Right atrium auricular region (tissue), 2 donors: ENCODE results near the gene ZC3H4. TPM values are rescaled to one million over a fixed set of nuclear protein-coding genes. Genes with fewer than 3 reads are reported as not detected.

Experiments
- DNase-seq: peaks from one replicate; pipeline ENCODE4 v3.0.0-alpha.2; 2019; ENCODE audit warnings: low spot score
- H3K27ac ChIP-seq, 2 donors: fragments of 200-600 bp; sonication (generic); 1 replicate in 1 of 2; 2 replicates in 1 of 2; pipeline ENCODE4 v1.5.1; 2016 to 2019
- H3K27me3 ChIP-seq, 2 donors: fragments of 200-600 bp; sonication (generic); one replicate each; pipeline versions ENCODE4 v1.5.1 to v1.6.0; 2017 to 2019
- H3K36me3 ChIP-seq: fragments of 200-600 bp; sonication (generic); one replicate; pipeline ENCODE4 v1.5.1; 2016
- H3K4me1 ChIP-seq, 2 donors: fragments of 200-600 bp; sonication (generic); one replicate each; pipeline versions ENCODE4 v1.5.1 to v1.6.0; 2017 to 2019
- H3K4me3 ChIP-seq, 2 donors: fragments of 200-600 bp; sonication (generic); 1 replicate in 1 of 2; 2 replicates in 1 of 2; pipeline ENCODE4 v1.5.1; 2017 to 2019; ENCODE audit warnings: mild to moderate bottlenecking in 1 of 2, moderate library complexity in 1 of 2
- H3K9me3 ChIP-seq, 2 donors: fragments of 200-600 bp; sonication (generic); one replicate each; pipeline ENCODE4 v1.5.1; 2019
- CTCF ChIP-seq, 2 donors: fragments of 200-600 bp; sonication (generic); IDR thresholded peaks; one replicate each; pipeline ENCODE4 v1.5.1; 2019; ENCODE audit warnings: antibody characterized with exemption in 2 of 2
- total RNA-seq, 2 donors: library from RNA; depleted of rRNA; stranded (reverse); fragments of >200 nt; gene quantifications; one replicate each; pipeline ENCODE4 v1.1.0, GENCODE V29; 2016

The ZC3H4 gene
- total RNA-seq, 2 donors from 2014 or later = 15.4 to 18.0 TPM

GRCh38 chr19:47040869-47041268, 72.7 kb downstream of the ZC3H4 start:
- no peak for DNase-seq
- H3K4me1 ChIP-seq = no peaks in the 10 kb centered on the region
- no peak overlapping the region for H3K27ac ChIP-seq
- H3K27me3 ChIP-seq = no peaks in the 10 kb centered on the region
- H3K4me3 ChIP-seq = no peak overlapping the region
- H3K9me3 ChIP-seq = no peaks in the 10 kb centered on the region
- H3K36me3 ChIP-seq = no peaks in the 10 kb centered on the region
- TF ChIP-seq CTCF (IDR thresholded peaks at IDR 0.05) = no peak

GRCh38 chr19:47039239-47039874, 74.2 kb downstream of the ZC3H4 start:
- Histone ChIP-seq H3K4me1 (peaks cover 0 to 8% of the 10 kb centered on the region in 2 donors), H3K27me3 (no peaks in the 10 kb centered on the region), H3K4me3 (no peak overlapping the region), H3K9me3 (no peaks in the 10 kb centered on the region), H3K27ac (no peak overlapping the region), H3K36me3 (no peaks in the 10 kb centered on the region)
- DNase-seq = no peak
- no peak for TF ChIP-seq CTCF (IDR thresholded peaks at IDR 0.05)

- H3K27me3 ChIP-seq = no peaks in the 10 kb centered on the region
- H3K27ac ChIP-seq = no peak overlapping the region
- no peaks in the 10 kb centered on the region for H3K9me3 ChIP-seq
- no peaks in the 10 kb centered on the region for H3K36me3 ChIP-seq
- no peak for DNase-seq
- H3K4me1 ChIP-seq = peaks cover 0 to 8% of the 10 kb centered on the region in 2 donors
- no peak overlapping the region for H3K4me3 ChIP-seq
- no peak for TF ChIP-seq CTCF (IDR thresholded peaks at IDR 0.05)
Measured at GRCh38 chr19:47037766-47038165, 75.8 kb downstream of the ZC3H4 start.

- H3K4me1 ChIP-seq = peaks cover 0 to 8% of the 10 kb centered on the region in 2 donors
- H3K9me3 ChIP-seq = no peaks in the 10 kb centered on the region
- no peaks in the 10 kb centered on the region for H3K27me3 ChIP-seq
- no peaks in the 10 kb centered on the region for H3K36me3 ChIP-seq
- TF ChIP-seq CTCF (IDR thresholded peaks at IDR 0.05) = peak in 1 of 2 donors; percentile 34
- no peak for DNase-seq
- no peak overlapping the region for H3K27ac ChIP-seq
- peak overlapping the region; percentile 17 to 52 for H3K4me3 ChIP-seq
Measured at GRCh38 chr19:47036097-47036651, 77.4 kb downstream of the ZC3H4 start.

GRCh38 chr19:47035127-47036096, 78.2 kb downstream of the ZC3H4 start:
- DNase-seq = peak; percentile 85
- no peaks in the 10 kb centered on the region for H3K27me3 ChIP-seq
- H3K4me3 ChIP-seq = peak overlapping the region; percentile 17 to 52
- no peak overlapping the region for H3K27ac ChIP-seq
- no peaks in the 10 kb centered on the region for H3K9me3 ChIP-seq
- no peaks in the 10 kb centered on the region for H3K36me3 ChIP-seq
- peak; percentile 96 to 99 for TF ChIP-seq CTCF (IDR thresholded peaks at IDR 0.05)
- peaks cover 0 to 8% of the 10 kb centered on the region in 2 donors for H3K4me1 ChIP-seq
